Thymus (tissue), 11 donors: Measurements from ENCODE around the gene DESI2. TPM values are rescaled to one million over a fixed set of nuclear protein-coding genes. Genes with fewer than 3 reads are reported as not detected.
"Not testable (repeated sequence)": the region's sequence is repeated elsewhere in the genome, so short reads cannot be mapped to it uniquely, and the experiment has no call there.

ENCODE experiments used
- DNase-seq, 9 donors: peaks; one replicate each; pipeline ENCODE4 v3.0.0-alpha.2; 2013; ENCODE audit warnings: low spot score in 9 of 9, low read depth in 6 of 9, missing footprints in 1 of 9
- H3K27ac ChIP-seq, 2 donors: one replicate each; pipeline ENCODE4 v1.5.1; 2013; ENCODE audit warnings: control low read depth in 1 of 2, low read depth in 1 of 2, low read length in 1 of 2, mild to moderate bottlenecking in 1 of 2, moderate library complexity in 1 of 2
- H3K27me3 ChIP-seq, 2 donors: one replicate each; pipeline ENCODE4 v1.5.1; 2013; ENCODE audit warnings: low read length in 1 of 2; ENCODE audit not compliant: control insufficient read depth in 2 of 2, insufficient read depth in 1 of 2
- H3K36me3 ChIP-seq, 2 donors: one replicate each; pipeline ENCODE4 v1.5.1; 2013; ENCODE audit warnings: low read length in 1 of 2, mild to moderate bottlenecking in 1 of 2, moderate library complexity in 1 of 2; ENCODE audit not compliant: control insufficient read depth in 2 of 2, insufficient read depth in 2 of 2
- H3K4me1 ChIP-seq, 2 donors: one replicate each; pipeline ENCODE4 v1.5.1; 2013; ENCODE audit warnings: low read length in 2 of 2; ENCODE audit not compliant: control insufficient read depth in 2 of 2, insufficient read depth in 2 of 2
- H3K4me3 ChIP-seq, 2 donors: one replicate each; pipeline ENCODE4 v1.5.1; 2013; ENCODE audit warnings: low read length in 2 of 2, control low read depth in 1 of 2, mild to moderate bottlenecking in 1 of 2
- H3K9me3 ChIP-seq, 2 donors: one replicate each; pipeline ENCODE4 v1.5.1; 2013; ENCODE audit warnings: low read length in 1 of 2, mild to moderate bottlenecking in 1 of 2; ENCODE audit not compliant: control insufficient read depth in 2 of 2, insufficient read depth in 1 of 2
- WGBS: extraction: QIAGEN DNeasy Blood & Tissue Kit; methylation state at CpG from one replicate; pipeline ENCODE4 v1.1.7; 2013; 5-methylcytosine and 5-hydroxymethylcytosine counted together
- polyA plus RNA-seq: library from polyadenylated mRNA; stranded (reverse); fragments of 200-250 nt; gene quantifications from one replicate; pipeline ENCODE4 v1.2.3, GENCODE V29; 2013
- total RNA-seq: library from RNA; stranded (reverse); fragments of 120-200 nt; gene quantifications from one replicate; pipeline ENCODE4 v1.2.4, GENCODE V29; 2013
- donor health status: healthy.

DESI2 gene
- total and polyA plus RNA-seq, 2 donors = 14.7 to 26.2 TPM

GRCh38 chr1:244674446-244674845 is 21.5 kb downstream of the DESI2 start:
- peaks cover 0 to 7% of the 10 kb centered on the region in 2 donors for H3K36me3 ChIP-seq
- H3K27me3 ChIP-seq = no peaks in the 10 kb centered on the region
- H3K27ac ChIP-seq = no peak overlapping the region
- H3K4me3 ChIP-seq = no peak overlapping the region
- 74% methylated on average over 4 of the region's 4 CpGs for WGBS
- H3K9me3 ChIP-seq = no peaks in the 10 kb centered on the region
- H3K4me1 ChIP-seq = no peaks in the 10 kb centered on the region
- no peak for DNase-seq

GRCh38 chr1:244675167-244675566 is 22.2 kb downstream of the DESI2 start:
- peaks cover 0 to 3% of the 10 kb centered on the region in 2 donors for H3K36me3 ChIP-seq
- no peaks in the 10 kb centered on the region for H3K9me3 ChIP-seq
- H3K4me3 ChIP-seq = no peak overlapping the region
- no peak for DNase-seq
- 94% methylated on average over 2 of the region's 2 CpGs for WGBS
- H3K27ac ChIP-seq = no peak overlapping the region
- no peaks in the 10 kb centered on the region for H3K27me3 ChIP-seq
- no peaks in the 10 kb centered on the region for H3K4me1 ChIP-seq

- Histone ChIP-seq H3K9me3 (peaks cover 0 to 1% of the 10 kb centered on the region in 2 donors), H3K4me1 (no peaks in the 10 kb centered on the region), H3K27me3 (no peaks in the 10 kb centered on the region), H3K4me3 (no peak overlapping the region), H3K27ac (no peak overlapping the region), H3K36me3 (peaks cover 0 to 7% of the 10 kb centered on the region in 2 donors)
- no peak for DNase-seq
- 82% methylated on average over 6 of the region's 6 CpGs for WGBS
Measured at GRCh38 chr1:244678697-244679096, 25.8 kb downstream of the DESI2 start.

- H3K9me3 ChIP-seq = peaks cover 0 to 3% of the 10 kb centered on the region in 2 donors
- no peak overlapping the region for H3K4me3 ChIP-seq
- WGBS = 98% methylated on average over 1 of the region's 1 CpG
- H3K36me3 ChIP-seq = peaks cover 0 to 7% of the 10 kb centered on the region in 2 donors
- H3K4me1 ChIP-seq = no peaks in the 10 kb centered on the region
- H3K27ac ChIP-seq = no peak overlapping the region
- DNase-seq = no peak
- no peaks in the 10 kb centered on the region for H3K27me3 ChIP-seq
Measured at GRCh38 chr1:244680667-244681066, 27.7 kb downstream of the DESI2 start.

- 98% methylated on average over 4 of the region's 4 CpGs for whole genome bisulfite sequencing
- peaks cover 5 to 15% of the 10 kb centered on the region in 2 donors for H3K36me3 ChIP-seq
- not testable (repeated sequence) for H3K27ac ChIP-seq, DNase-seq, H3K4me3 ChIP-seq, H3K27me3 ChIP-seq, H3K4me1 ChIP-seq, H3K9me3 ChIP-seq
Measured at GRCh38 chr1:244682087-244682486, 29.2 kb downstream of the DESI2 start.

- Histone ChIP-seq H3K4me1 (no peaks in the 10 kb centered on the region), H3K27me3 (no peaks in the 10 kb centered on the region), H3K9me3 (no peaks in the 10 kb centered on the region), H3K36me3 (peaks cover 40 to 52% of the 10 kb centered on the region in 2 donors), H3K27ac (no peak overlapping the region), H3K4me3 (no peak overlapping the region)
- WGBS = 99% methylated on average over 2 of the region's 2 CpGs
- DNase-seq = no peak
Measured at GRCh38 chr1:244695937-244696336, 43.0 kb downstream of the DESI2 start.

GRCh38 chr1:244699741-244700140 is 46.8 kb downstream of the DESI2 start:
- peaks cover 21 to 35% of the 10 kb centered on the region in 2 donors for H3K36me3 ChIP-seq
- no peaks in the 10 kb centered on the region for H3K27me3 ChIP-seq
- DNase-seq = no peak
- no peaks in the 10 kb centered on the region for H3K9me3 ChIP-seq
- no peaks in the 10 kb centered on the region for H3K4me1 ChIP-seq
- no peak overlapping the region for H3K27ac ChIP-seq
- 97% methylated on average over 4 of the region's 4 CpGs for whole genome bisulfite sequencing
- no peak overlapping the region for H3K4me3 ChIP-seq

- Histone ChIP-seq H3K27ac (no peak overlapping the region), H3K4me1 (no peaks in the 10 kb centered on the region), H3K9me3 (no peaks in the 10 kb centered on the region), H3K27me3 (no peaks in the 10 kb centered on the region), H3K36me3 (peaks cover 22 to 35% of the 10 kb centered on the region in 2 donors), H3K4me3 (no peak overlapping the region)
- 100% methylated on average over 1 of the region's 1 CpG for WGBS
- DNase-seq = no peak
Measured at GRCh38 chr1:244700808-244701207, 47.9 kb downstream of the DESI2 start.

GRCh38 chr1:244702620-244703019 is 49.7 kb downstream of the DESI2 start:
- Histone ChIP-seq H3K27me3 (no peaks in the 10 kb centered on the region), H3K9me3 (no peaks in the 10 kb centered on the region), H3K4me1 (no peaks in the 10 kb centered on the region), H3K27ac (no peak overlapping the region), H3K36me3 (peaks cover 17 to 37% of the 10 kb centered on the region in 2 donors), H3K4me3 (no peak overlapping the region)
- no peak for DNase-seq
- WGBS = 99% methylated on average over 3 of the region's 3 CpGs

GRCh38 chr1:244704107-244704506 is 51.2 kb downstream of the DESI2 start:
- Histone ChIP-seq H3K4me3 (no peak overlapping the region), H3K27ac (no peak overlapping the region), H3K27me3 (no peaks in the 10 kb centered on the region), H3K36me3 (peaks cover 10 to 25% of the 10 kb centered on the region in 2 donors), H3K9me3 (no peaks in the 10 kb centered on the region), H3K4me1 (no peaks in the 10 kb centered on the region)
- WGBS = 98% methylated on average over 3 of the region's 3 CpGs
- DNase-seq = no peak
